Endodermal cell (in vitro differentiated cells): ENCODE data around the gene ABHD5. TPM values are rescaled to one million over a fixed set of nuclear protein-coding genes. Genes with fewer than 3 reads are reported as not detected.

Experiments used
- DNase-seq: peaks from one replicate; pipeline ENCODE4 v3.0.0-alpha.2; 2017
- H3K27ac ChIP-seq: 2 replicates; pipeline ENCODE4 v1.5.1; 2013; ENCODE audit warnings: mild to moderate bottlenecking, low read depth, low read length, moderate library complexity
- H3K27me3 ChIP-seq: 2 replicates; pipeline ENCODE4 v1.6.1; 2013; ENCODE audit warnings: mild to moderate bottlenecking, low read length, moderate library complexity; ENCODE audit not compliant: insufficient read depth, control insufficient read depth, poor library complexity, severe bottlenecking
- H3K36me3 ChIP-seq: 2 replicates; pipeline ENCODE4 v1.7.0; 2013; ENCODE audit warnings: mild to moderate bottlenecking, low read length, moderate library complexity; ENCODE audit not compliant: control insufficient read depth, insufficient read depth
- H3K4me1 ChIP-seq: one replicate; pipeline ENCODE4 v1.7.0; 2013; ENCODE audit warnings: low read length; ENCODE audit not compliant: control insufficient read depth, insufficient read depth
- H3K4me3 ChIP-seq: 2 replicates; pipeline ENCODE4 v1.5.1; 2013; ENCODE audit warnings: mild to moderate bottlenecking, low read length, moderate library complexity
- H3K9ac ChIP-seq: 2 replicates; pipeline ENCODE4 v1.6.1; 2013; ENCODE audit warnings: mild to moderate bottlenecking, low read length, moderate library complexity; ENCODE audit not compliant: poor library complexity, severe bottlenecking; ENCODE audit errors: extremely low read depth
- H3K9me3 ChIP-seq: 2 replicates; pipeline ENCODE4 v1.6.1; 2013; ENCODE audit warnings: mild to moderate bottlenecking, low read length, moderate library complexity; ENCODE audit not compliant: control insufficient read depth
- H3K27ac Mint-ChIP-seq: 2 replicates; pipeline ENCODE4 v1.8.0; 2020; ENCODE audit warnings: mixed read lengths
- H3K27me3 Mint-ChIP-seq: 2 replicates; pipeline ENCODE4 v1.8.0; 2021; ENCODE audit warnings: mild to moderate bottlenecking, mixed read lengths; ENCODE audit not compliant: insufficient read depth
- H3K36me3 Mint-ChIP-seq: 2 replicates; pipeline ENCODE4 v1.8.0; 2020; ENCODE audit warnings: low read depth, mixed read lengths
- H3K4me1 Mint-ChIP-seq: 2 replicates; pipeline ENCODE4 v1.8.0; 2020; ENCODE audit warnings: mixed read lengths
- H3K4me3 Mint-ChIP-seq: 2 replicates; pipeline ENCODE4 v1.8.0; 2020; ENCODE audit warnings: mild to moderate bottlenecking, moderate library complexity, mixed read lengths
- H3K9me3 Mint-ChIP-seq: 2 replicates; pipeline ENCODE4 v1.8.0; 2020; ENCODE audit warnings: mild to moderate bottlenecking, mixed read lengths
- CTCF ChIP-seq: fragments of 200-600 bp; sonication (generic); conservative IDR thresholded peaks from 2 replicates; pipeline ENCODE4 v1.5.0; 2021; ENCODE audit warnings: antibody characterized with exemption, mild to moderate bottlenecking
- WGBS, 2 experiments: methylation state at CpG; one replicate each; pipeline versions ENCODE4 v1.1.5 to v1.1.7; 2013; ENCODE audit warnings: missing lambda C conversion rate in 2 of 2, mixed read lengths in 1 of 2; ENCODE audit not compliant: insufficient coverage in 1 of 2, insufficient read length in 1 of 2; 5-methylcytosine and 5-hydroxymethylcytosine counted together
- total RNA-seq, 2 donors: library from RNA; stranded (reverse); fragmentation: NEBNext Ultra II Directional in 1 of 2; extraction: Animal tissue kit (Norgen Biotek cat#: 25700) in 1 of 2; gene quantifications; 2 replicates in 1 of 2; 3 replicates in 1 of 2; pipeline ENCODE4 v1.2.1, GENCODE V29; 2021

ABHD5 gene
- total RNA-seq, 2 donors from 2014 or later: 20.5 to 24.1 TPM

DNA sequence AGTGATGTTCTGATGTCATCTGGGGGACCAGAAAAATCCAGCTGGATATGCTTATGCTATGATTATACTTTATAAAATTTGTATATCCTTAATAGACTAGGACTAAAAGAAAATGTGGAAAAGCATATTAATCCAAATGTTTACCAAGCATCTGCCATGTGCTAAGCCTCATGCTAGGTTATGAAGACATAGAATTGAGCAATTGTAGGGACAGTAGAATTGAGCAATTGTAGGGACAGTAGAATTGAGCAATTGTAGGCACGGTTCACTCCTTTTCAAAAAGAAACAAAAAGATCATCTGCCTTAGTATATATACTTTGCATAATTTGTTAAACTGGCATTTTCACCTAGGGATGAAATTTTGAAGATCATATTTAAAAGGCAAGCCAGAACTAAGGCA lies 18.3 kb downstream of the ABHD5 start:
- no peaks in the 10 kb centered on the region for H3K27me3 Mint-ChIP-seq
- no peak for DNase-seq
- no peak overlapping the region for H3K4me3 Mint-ChIP-seq
- peaks cover 41% of the 10 kb centered on the region for H3K36me3 Mint-ChIP-seq
- H3K4me1 Mint-ChIP-seq: peaks cover 4% of the 10 kb centered on the region
- Histone ChIP-seq H3K4me3 (no peak overlapping the region), H3K4me1 (no peaks in the 10 kb centered on the region), H3K9me3 (no peaks in the 10 kb centered on the region), H3K9ac (no peak overlapping the region), H3K36me3 (peaks cover 22% of the 10 kb centered on the region), H3K27me3 (no peaks in the 10 kb centered on the region), H3K27ac (no peak overlapping the region)
- no CpG with 5 or more reads among the region's 1 CpG for WGBS, 2 experiments
- no peak overlapping the region for H3K27ac Mint-ChIP-seq
- no peaks in the 10 kb centered on the region for H3K9me3 Mint-ChIP-seq
- no peak for TF ChIP-seq CTCF

GRCh38 chr3:43710607-43711006 lies 19.9 kb downstream of the ABHD5 start:
- no peaks in the 10 kb centered on the region for H3K4me1 ChIP-seq
- Mint-ChIP-seq H3K4me1 (no peaks in the 10 kb centered on the region), H3K27me3 (no peaks in the 10 kb centered on the region), H3K4me3 (no peak overlapping the region), H3K9me3 (no peaks in the 10 kb centered on the region), H3K36me3 (peaks cover 41% of the 10 kb centered on the region), H3K27ac (no peak overlapping the region)
- H3K4me3 ChIP-seq: no peak overlapping the region
- H3K36me3 ChIP-seq: peaks cover 27% of the 10 kb centered on the region
- H3K27ac ChIP-seq: no peak overlapping the region
- H3K9me3 ChIP-seq: no peaks in the 10 kb centered on the region
- TF ChIP-seq CTCF: no peak
- H3K9ac ChIP-seq: no peak overlapping the region
- DNase-seq: no peak
- H3K27me3 ChIP-seq: no peaks in the 10 kb centered on the region

- TF ChIP-seq CTCF: no peak
- Mint-ChIP-seq H3K36me3 (peaks cover 25% of the 10 kb centered on the region), H3K27me3 (no peaks in the 10 kb centered on the region), H3K4me3 (no peak overlapping the region), H3K4me1 (no peaks in the 10 kb centered on the region), H3K27ac (no peak overlapping the region), H3K9me3 (no peaks in the 10 kb centered on the region)
- Histone ChIP-seq H3K36me3 (peaks cover 30% of the 10 kb centered on the region), H3K4me1 (no peaks in the 10 kb centered on the region), H3K9ac (no peak overlapping the region), H3K4me3 (no peak overlapping the region), H3K27ac (no peak overlapping the region), H3K9me3 (no peaks in the 10 kb centered on the region), H3K27me3 (no peaks in the 10 kb centered on the region)
- DNase-seq: no peak
- 83 to 91% methylated on average over 1 of the region's 2 CpGs for WGBS, 2 experiments
Observed at GRCh38 chr3:43718296-43718695, 27.6 kb downstream of the ABHD5 start.
